Measurements from ENCODE around the gene MRPL21. TPM values are rescaled to one million over a fixed set of nuclear protein-coding genes. Genes with fewer than 3 reads are reported as not detected.

MRPL21 gene
- total RNA-seq, 1 donor from 2014 or later = 32.9 TPM

DNA sequence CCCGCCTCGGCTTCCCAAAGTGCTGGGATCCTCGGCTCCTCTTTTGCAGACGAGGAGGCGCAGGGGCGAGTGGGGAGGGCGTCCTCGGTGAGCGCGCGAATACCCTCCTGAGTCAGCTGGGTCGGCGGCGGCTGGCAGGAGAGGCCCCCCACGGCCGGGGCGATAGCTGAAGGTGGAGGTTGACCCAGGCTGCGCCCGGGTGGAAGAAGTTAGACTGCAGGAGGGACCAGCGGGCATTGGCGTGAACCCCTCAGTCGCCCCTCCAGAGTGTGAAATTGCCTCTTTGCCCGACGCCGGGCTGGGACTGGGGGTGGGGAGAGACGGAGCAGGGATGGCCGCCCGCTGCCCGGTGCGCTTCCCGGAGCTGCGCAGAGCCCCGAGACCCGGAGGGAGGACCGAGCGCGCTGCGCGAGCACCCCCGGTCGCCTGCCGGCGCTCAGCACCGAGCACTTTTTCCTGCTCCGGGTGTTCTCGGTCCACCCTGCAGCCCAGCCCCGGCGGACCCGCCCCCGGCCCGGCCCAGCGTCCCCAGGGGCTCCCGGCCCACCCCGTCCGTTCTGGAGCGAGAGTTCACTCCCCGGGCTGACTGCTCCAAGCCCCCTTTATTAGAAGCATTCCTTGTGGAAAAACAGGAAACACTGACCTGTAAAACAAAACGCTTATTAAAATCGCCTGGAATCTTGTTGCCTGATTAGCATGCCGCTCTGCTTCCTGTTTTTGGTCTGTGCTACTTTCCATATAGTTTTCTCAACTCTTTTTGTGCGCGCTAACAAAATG lies 48.2 kb downstream of the MRPL21 start:
- Histone ChIP-seq H3K4me1 (peaks cover 15% of the 10 kb centered on the region), H3K4me3 (peak overlapping the region; percentile 63), H3K27me3 (ENCODE audit: low read depth) (peaks cover 18% of the 10 kb centered on the region), H3K36me3 (no peaks in the 10 kb centered on the region), H3K27ac (peak overlapping the region; percentile 65), H3K9me3 (no peaks in the 10 kb centered on the region)
- ATAC-seq (peak; percentile 74 to 79), DNase-seq (peak; percentile 58)
- TF ChIP-seq, protein P1, sequence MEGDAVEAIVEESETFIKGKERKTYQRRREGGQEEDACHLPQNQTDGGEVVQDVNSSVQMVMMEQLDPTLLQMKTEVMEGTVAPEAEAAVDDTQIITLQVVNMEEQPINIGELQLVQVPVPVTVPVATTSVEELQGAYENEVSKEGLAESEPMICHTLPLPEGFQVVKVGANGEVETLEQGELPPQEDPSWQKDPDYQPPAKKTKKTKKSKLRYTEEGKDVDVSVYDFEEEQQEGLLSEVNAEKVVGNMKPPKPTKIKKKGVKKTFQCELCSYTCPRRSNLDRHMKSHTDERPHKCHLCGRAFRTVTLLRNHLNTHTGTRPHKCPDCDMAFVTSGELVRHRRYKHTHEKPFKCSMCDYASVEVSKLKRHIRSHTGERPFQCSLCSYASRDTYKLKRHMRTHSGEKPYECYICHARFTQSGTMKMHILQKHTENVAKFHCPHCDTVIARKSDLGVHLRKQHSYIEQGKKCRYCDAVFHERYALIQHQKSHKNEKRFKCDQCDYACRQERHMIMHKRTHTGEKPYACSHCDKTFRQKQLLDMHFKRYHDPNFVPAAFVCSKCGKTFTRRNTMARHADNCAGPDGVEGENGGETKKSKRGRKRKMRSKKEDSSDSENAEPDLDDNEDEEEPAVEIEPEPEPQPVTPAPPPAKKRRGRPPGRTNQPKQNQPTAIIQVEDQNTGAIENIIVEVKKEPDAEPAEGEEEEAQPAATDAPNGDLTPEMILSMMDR (IDR thresholded peaks at IDR 0.05) = no peak
- intact Hi-C loops (cut with DNase I) = no loop called here

DNA sequence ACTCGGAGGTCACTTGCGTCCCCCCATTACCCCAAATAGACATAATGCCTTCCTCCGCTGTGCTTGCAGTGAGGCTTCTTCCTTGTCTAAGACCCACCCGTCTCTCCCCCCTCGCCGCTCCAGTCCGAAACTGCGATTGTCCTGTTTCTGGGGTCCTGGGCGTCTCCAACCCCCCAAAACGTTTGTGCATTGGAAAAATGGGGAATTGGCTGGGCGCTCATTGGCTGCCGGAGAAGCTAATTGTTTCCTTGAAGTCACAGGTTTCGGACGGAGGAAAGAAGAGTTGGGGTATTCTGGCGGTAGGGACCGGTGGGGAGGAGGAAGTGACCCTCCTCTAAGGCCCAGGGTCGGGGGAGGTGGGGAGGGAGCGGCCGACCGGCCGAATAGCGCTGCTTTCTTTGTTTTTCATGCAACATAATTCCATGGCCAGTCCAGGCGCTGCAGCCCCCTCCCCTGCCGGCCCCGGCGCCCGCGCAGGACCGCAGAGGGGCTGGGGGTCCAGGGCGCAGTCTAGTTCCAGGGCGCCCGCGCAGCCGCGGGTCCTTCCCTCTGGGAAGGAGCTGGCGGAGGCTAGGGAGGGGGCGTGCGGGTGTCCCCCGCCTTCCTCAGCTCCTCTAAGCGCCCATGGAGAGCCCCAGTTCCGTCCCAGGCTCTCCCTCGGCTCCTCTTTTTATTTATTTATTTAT lies 49.2 kb downstream of the MRPL21 start:
- DNase-seq = no peak
- Histone ChIP-seq H3K27ac (no peak overlapping the region), H3K27me3 (ENCODE audit: low read depth) (peaks cover 18% of the 10 kb centered on the region), H3K4me3 (peak overlapping the region; percentile 63), H3K36me3 (no peaks in the 10 kb centered on the region), H3K9me3 (no peaks in the 10 kb centered on the region), H3K4me1 (peaks cover 15% of the 10 kb centered on the region)
- TF ChIP-seq, protein P1 (IDR thresholded peaks at IDR 0.05) = no peak
- peak; percentile 14 to 38 for ATAC-seq
- intact Hi-C loops (cut with DNase I) = no loop called here

DNA sequence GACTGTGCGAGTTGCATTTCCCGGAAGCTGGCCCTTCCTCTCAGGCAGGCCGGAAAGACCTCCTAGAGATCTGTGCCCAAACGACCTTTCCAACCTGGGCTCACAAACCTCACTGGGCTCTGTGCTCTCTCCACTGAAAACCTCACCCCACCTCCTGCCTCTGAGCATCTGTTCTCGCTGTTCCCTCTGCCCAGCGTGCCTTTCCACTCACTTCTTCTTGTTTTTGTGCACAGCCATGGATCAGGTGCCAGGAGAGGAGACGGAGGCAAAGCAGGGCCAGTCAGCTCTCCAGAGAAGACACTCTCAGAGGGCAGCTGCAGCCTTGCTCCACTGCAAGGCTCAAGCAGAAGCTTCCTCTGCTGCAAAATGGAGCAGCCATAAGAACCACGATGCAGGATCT lies 51.0 kb downstream of the MRPL21 start:
- H3K9me3 ChIP-seq = no peaks in the 10 kb centered on the region
- H3K27ac ChIP-seq = no peak overlapping the region
- H3K27me3 ChIP-seq (ENCODE audit: low read depth) = peaks cover 18% of the 10 kb centered on the region
- H3K4me3 ChIP-seq = no peak overlapping the region
- no peaks in the 10 kb centered on the region for H3K36me3 ChIP-seq
- TF ChIP-seq, protein P1 (IDR thresholded peaks at IDR 0.05) = no peak
- peaks cover 15% of the 10 kb centered on the region for H3K4me1 ChIP-seq
- DNase-seq = no peak
- no peak for ATAC-seq
- intact Hi-C loops (cut with DNase I) = no loop called here

DNA sequence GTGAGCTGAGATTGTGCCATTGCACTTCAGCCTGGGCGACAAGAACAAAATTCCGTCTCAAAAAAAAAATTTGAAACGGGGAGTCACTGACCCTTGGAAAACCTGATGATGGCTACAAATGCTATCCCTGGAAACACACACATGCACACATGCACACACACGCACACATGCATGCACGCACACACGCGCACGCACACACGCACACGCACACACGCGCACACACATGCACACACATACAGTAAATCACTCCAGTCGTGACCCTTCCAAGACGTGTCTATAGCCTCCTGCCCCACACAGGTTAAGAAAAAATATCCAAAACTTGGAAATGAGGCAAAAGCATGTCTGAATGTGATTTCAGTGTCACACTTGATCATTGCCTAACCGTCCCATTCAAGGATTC lies 55.2 kb downstream of the MRPL21 start:
- intact Hi-C loops (cut with DNase I) = no loop called here
- no peak overlapping the region for H3K27ac ChIP-seq
- H3K4me1 ChIP-seq = peaks cover 11% of the 10 kb centered on the region
- no peaks in the 10 kb centered on the region for H3K27me3 ChIP-seq (ENCODE audit: low read depth)
- no peak overlapping the region for H3K4me3 ChIP-seq
- H3K36me3 ChIP-seq = no peaks in the 10 kb centered on the region
- TF ChIP-seq, protein P1 (IDR thresholded peaks at IDR 0.05) = no peak
- DNase-seq (no peak), ATAC-seq (no peak)
- H3K9me3 ChIP-seq = no peaks in the 10 kb centered on the region

DNA sequence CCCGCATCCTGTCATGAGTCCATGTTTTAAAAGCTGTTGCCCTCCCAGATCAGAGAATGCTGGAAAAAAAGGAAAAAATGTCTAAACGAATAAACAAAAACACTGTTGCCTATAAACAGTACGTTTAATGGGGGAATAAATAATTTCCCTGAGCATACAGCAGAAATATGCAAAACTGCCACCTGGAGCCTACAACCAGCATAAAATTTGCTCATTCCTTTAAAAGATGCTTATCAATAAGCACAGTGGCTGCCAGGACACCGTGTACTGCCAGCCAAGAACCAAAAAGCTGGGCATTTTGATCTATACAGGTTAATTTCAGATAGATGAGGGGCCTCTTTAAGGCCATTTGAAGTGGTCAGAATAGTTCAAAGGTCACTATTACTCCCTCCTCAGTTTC lies 56.2 kb downstream of the MRPL21 start:
- Histone ChIP-seq H3K4me1 (peaks cover 18% of the 10 kb centered on the region), H3K4me3 (no peak overlapping the region), H3K27me3 (ENCODE audit: low read depth) (no peaks in the 10 kb centered on the region), H3K27ac (no peak overlapping the region), H3K36me3 (no peaks in the 10 kb centered on the region), H3K9me3 (no peaks in the 10 kb centered on the region)
- intact Hi-C loops (cut with DNase I) = no loop called here
- TF ChIP-seq, protein P1 (IDR thresholded peaks at IDR 0.05) = no peak
- no peak for ATAC-seq
- no peak for DNase-seq

Data from lower lobe of right lung (tissue), 2 donors.